Occipital lobe (tissue), 2 donors: Measurements from ENCODE around the gene OR8B3. TPM values are rescaled to one million over a fixed set of nuclear protein-coding genes. Genes with fewer than 3 reads are reported as not detected.

ENCODE experiments used
- DNase-seq: peaks from one replicate; lab custom pipeline; 2025; lab: John Stamatoyannopoulos, UW
- total RNA-seq: library from RNA; depleted of rRNA; stranded (reverse); fragments of >200 nt; gene quantifications from one replicate; pipeline ENCODE4 v1.2.3, GENCODE V29; 2014

The OR8B3 gene
- total RNA-seq, 1 donor from 2014 or later: not detected

GRCh38 chr11:124359566-124359965, 39.3 kb downstream of the OR8B3 start:
- no peak for DNase-seq

- no peak for DNase-seq
These were observed 52.4 kb downstream of the OR8B3 start for GRCh38 chr11:124346311-124346955.

Other genes starting within 250 kb of the OR8B3 start
- gene OR10D3, start 215.7 kb downstream of the OR8B3 start, total RNA-seq: not detected
- not detected for gene OR8G1, start 157.9 kb downstream of the OR8B3 start, total RNA-seq
- 0.16 TPM for gene OR8G5, start 142.6 kb downstream of the OR8B3 start, total RNA-seq
- not detected for gene OR8D1, start 85.1 kb downstream of the OR8B3 start, total RNA-seq
- gene OR8D2, start 78.8 kb downstream of the OR8B3 start, total RNA-seq: not detected
- gene OR8B2, start 14.5 kb downstream of the OR8B3 start, total RNA-seq: not detected
- gene OR8B4, start 25.8 kb upstream of the OR8B3 start, total RNA-seq: not detected
- not detected for gene OR8B8, start 46.7 kb upstream of the OR8B3 start, total RNA-seq
- not detected for gene OR8B12, start 144.6 kb upstream of the OR8B3 start, total RNA-seq
- gene OR8A1, start 171.0 kb upstream of the OR8B3 start, total RNA-seq: not detected
- not detected for gene PANX3, start 212.4 kb upstream of the OR8B3 start, total RNA-seq
- 42.7 TPM for gene TBRG1, start 223.8 kb upstream of the OR8B3 start, total RNA-seq